SJSA1 (cell line): ENCODE measurements around the gene PARP12. TPM values are rescaled to one million over a fixed set of nuclear protein-coding genes. Genes with fewer than 3 reads are reported as not detected.

ENCODE experiments used
- DNase-seq, 2 experiments: peaks; one replicate each; pipeline ENCODE4 v3.0.0-alpha.2; 2015 to 2020; ENCODE audit warnings: low spot score in 2 of 2, low read depth in 1 of 2
- H3K27ac ChIP-seq: fragments of 250-450 bp; sonication (Bioruptor Pico); 2 replicates; pipeline ENCODE4 v1.5.1; 2020; ENCODE audit warnings: mild to moderate bottlenecking, moderate library complexity
- H3K27me3 ChIP-seq: fragments of 250-450 bp; sonication (Bioruptor Pico); replicated peaks from 2 replicates; pipeline ENCODE4 v1.5.1; 2020; ENCODE audit warnings: mild to moderate bottlenecking, moderate library complexity
- H3K36me3 ChIP-seq: fragments of 250-450 bp; sonication (Bioruptor Pico); 2 replicates; pipeline ENCODE4 v1.5.1; 2020; ENCODE audit warnings: mild to moderate bottlenecking
- H3K4me1 ChIP-seq: fragments of 250-450 bp; sonication (Bioruptor Pico); replicated peaks from 2 replicates; pipeline ENCODE4 v1.6.1; 2021; ENCODE audit warnings: mild to moderate bottlenecking
- H3K4me3 ChIP-seq: fragments of 250-450 bp; sonication (Bioruptor Pico); 2 replicates; pipeline ENCODE4 v1.5.1; 2020; ENCODE audit warnings: mild to moderate bottlenecking
- H3K9me3 ChIP-seq: fragments of 250-450 bp; sonication (Bioruptor Pico); replicated peaks from 2 replicates; pipeline ENCODE4 v1.5.1; 2020; ENCODE audit warnings: mild to moderate bottlenecking
- total RNA-seq: library from RNA; depleted of rRNA; stranded (reverse); fragments of >200 nt; shearing (Covaris generic); gene quantifications from 2 replicates; pipeline ENCODE4 v1.2.3, GENCODE V29; 2014

The PARP12 gene
- total RNA-seq, 1 experiment from 2014 or later, result 19.3 TPM

GRCh38 chr7:140023728-140024127 is 39.0 kb downstream of the PARP12 start:
- Histone ChIP-seq H3K27ac (no peak overlapping the region), H3K27me3 (no peaks in the 10 kb centered on the region), H3K36me3 (peaks cover 7% of the 10 kb centered on the region), H3K4me3 (no peak overlapping the region), H3K9me3 (no peaks in the 10 kb centered on the region), H3K4me1 (peaks cover 3% of the 10 kb centered on the region; the same call in 1 of the 2 replicates)
- DNase-seq, result no peak

GRCh38 chr7:140022582-140023211 is 40.1 kb downstream of the PARP12 start:
- Histone ChIP-seq H3K4me3 (no peak overlapping the region), H3K27me3 (no peaks in the 10 kb centered on the region), H3K4me1 (no peaks in the 10 kb centered on the region), H3K9me3 (no peaks in the 10 kb centered on the region), H3K36me3 (peaks cover 7% of the 10 kb centered on the region), H3K27ac (no peak overlapping the region)
- DNase-seq, result no peak

- H3K9me3 ChIP-seq, result no peaks in the 10 kb centered on the region
- H3K4me3 ChIP-seq, result no peak overlapping the region
- peaks cover 7% of the 10 kb centered on the region for H3K36me3 ChIP-seq
- no peak overlapping the region for H3K27ac ChIP-seq
- no peak for DNase-seq
- H3K27me3 ChIP-seq, result no peaks in the 10 kb centered on the region
- no peaks in the 10 kb centered on the region for H3K4me1 ChIP-seq
These were observed 41.1 kb downstream of the PARP12 start for GRCh38 chr7:140021603-140022002.

GRCh38 chr7:140019606-140020005 is 43.1 kb downstream of the PARP12 start:
- Histone ChIP-seq H3K4me3 (no peak overlapping the region), H3K27me3 (no peaks in the 10 kb centered on the region), H3K36me3 (0 out of 2 replicates have a peak, but pooled peaks cover 3% of the 10 kb centered on the region), H3K4me1 (no peaks in the 10 kb centered on the region), H3K27ac (no peak overlapping the region), H3K9me3 (no peaks in the 10 kb centered on the region)
- no peak for DNase-seq

GRCh38 chr7:140019172-140019571 is 43.6 kb downstream of the PARP12 start:
- 0 out of 2 replicates have a peak, but pooled peaks cover 3% of the 10 kb centered on the region for H3K36me3 ChIP-seq
- no peaks in the 10 kb centered on the region for H3K4me1 ChIP-seq
- no peaks in the 10 kb centered on the region for H3K9me3 ChIP-seq
- no peak overlapping the region for H3K4me3 ChIP-seq
- no peak overlapping the region for H3K27ac ChIP-seq
- no peaks in the 10 kb centered on the region for H3K27me3 ChIP-seq
- DNase-seq, result no peak

GRCh38 chr7:140018125-140019043 is 44.4 kb downstream of the PARP12 start:
- H3K4me1 ChIP-seq, result no peaks in the 10 kb centered on the region
- no peaks in the 10 kb centered on the region for H3K27me3 ChIP-seq
- no peak overlapping the region for H3K27ac ChIP-seq
- H3K4me3 ChIP-seq, result no peak overlapping the region
- no peaks in the 10 kb centered on the region for H3K36me3 ChIP-seq
- no peaks in the 10 kb centered on the region for H3K9me3 ChIP-seq
- DNase-seq, result no peak

GRCh38 chr7:140017543-140017942 is 45.2 kb downstream of the PARP12 start:
- no peak overlapping the region for H3K4me3 ChIP-seq
- no peak for DNase-seq
- H3K4me1 ChIP-seq, result no peaks in the 10 kb centered on the region
- no peaks in the 10 kb centered on the region for H3K9me3 ChIP-seq
- no peak overlapping the region for H3K27ac ChIP-seq
- no peaks in the 10 kb centered on the region for H3K36me3 ChIP-seq
- no peaks in the 10 kb centered on the region for H3K27me3 ChIP-seq

GRCh38 chr7:140017034-140017433 is 45.7 kb downstream of the PARP12 start:
- no peak overlapping the region for H3K4me3 ChIP-seq
- H3K9me3 ChIP-seq, result no peaks in the 10 kb centered on the region
- H3K4me1 ChIP-seq, result no peaks in the 10 kb centered on the region
- H3K36me3 ChIP-seq, result no peaks in the 10 kb centered on the region
- DNase-seq, result no peak
- no peaks in the 10 kb centered on the region for H3K27me3 ChIP-seq
- H3K27ac ChIP-seq, result no peak overlapping the region

- Histone ChIP-seq H3K4me1 (no peaks in the 10 kb centered on the region), H3K27ac (no peak overlapping the region), H3K9me3 (no peaks in the 10 kb centered on the region), H3K4me3 (no peak overlapping the region), H3K36me3 (no peaks in the 10 kb centered on the region), H3K27me3 (no peaks in the 10 kb centered on the region)
- DNase-seq, result no peak
These were observed 46.2 kb downstream of the PARP12 start for GRCh38 chr7:140016540-140016939.

GRCh38 chr7:140015471-140015970 is 47.2 kb downstream of the PARP12 start:
- Histone ChIP-seq H3K4me1 (no peaks in the 10 kb centered on the region), H3K4me3 (no peak overlapping the region), H3K36me3 (no peaks in the 10 kb centered on the region), H3K27me3 (no peaks in the 10 kb centered on the region), H3K27ac (no peak overlapping the region), H3K9me3 (no peaks in the 10 kb centered on the region)
- DNase-seq, result no peak

- Histone ChIP-seq H3K9me3 (no peaks in the 10 kb centered on the region), H3K4me3 (no peak overlapping the region), H3K4me1 (no peaks in the 10 kb centered on the region), H3K36me3 (no peaks in the 10 kb centered on the region), H3K27me3 (no peaks in the 10 kb centered on the region), H3K27ac (no peak overlapping the region)
- no peak for DNase-seq
These were observed 48.6 kb downstream of the PARP12 start for GRCh38 chr7:140014123-140014522.

- H3K4me3 ChIP-seq, result no peak overlapping the region
- no peak for DNase-seq
- H3K27ac ChIP-seq, result no peak overlapping the region
- H3K9me3 ChIP-seq, result no peaks in the 10 kb centered on the region
- no peaks in the 10 kb centered on the region for H3K27me3 ChIP-seq
- no peaks in the 10 kb centered on the region for H3K4me1 ChIP-seq
- no peaks in the 10 kb centered on the region for H3K36me3 ChIP-seq
These were observed 49.1 kb downstream of the PARP12 start for GRCh38 chr7:140013676-140014075.

- H3K4me3 ChIP-seq, result no peak overlapping the region
- H3K4me1 ChIP-seq, result no peaks in the 10 kb centered on the region
- no peak for DNase-seq
- no peaks in the 10 kb centered on the region for H3K36me3 ChIP-seq
- H3K27ac ChIP-seq, result no peak overlapping the region
- no peaks in the 10 kb centered on the region for H3K9me3 ChIP-seq
- no peaks in the 10 kb centered on the region for H3K27me3 ChIP-seq
These were observed 52.4 kb downstream of the PARP12 start for GRCh38 chr7:140010194-140010895.

GRCh38 chr7:140009735-140010134 is 53.0 kb downstream of the PARP12 start:
- Histone ChIP-seq H3K27ac (no peak overlapping the region), H3K27me3 (no peaks in the 10 kb centered on the region), H3K36me3 (no peaks in the 10 kb centered on the region), H3K4me1 (no peaks in the 10 kb centered on the region), H3K9me3 (no peaks in the 10 kb centered on the region), H3K4me3 (no peak overlapping the region)
- DNase-seq, result no peak
